K562 (cell line): ENCODE results near the gene PRDM15. TPM values are rescaled to one million over a fixed set of nuclear protein-coding genes. Genes with fewer than 3 reads are reported as not detected.

Source experiments
- ATAC-seq: fragments of 200-7000 bp; cut with Tn5 transposase; 3 replicates; pipeline ENCODE4 v1.9.1; 2020; ENCODE audit warnings: moderate library complexity
- BruUV-seq: library from RNA; stranded (reverse); fragments of 400-500 nt; replicated peaks from 2 replicates; lab custom pipeline; 2021; lab: Mats Ljungman, UMichigan
- CTCF ChIA-PET: fragments of 300-600 bp; formaldehyde crosslinking; extraction: SDS; loops from one replicate; lab custom pipeline; 2021; ENCODE audit warnings: low intra/inter-chr PET ratio; lab: Yijun Ruan, JAX
- POLR2A ChIA-PET: fragments of 300-600, 350-650 bp; sonication (Branson Sonifier 250); formaldehyde crosslinking; extraction: SDS; loops from one replicate; lab custom pipeline; 2021; ENCODE audit warnings: antibody characterized with exemption, inconsistent platforms; lab: Yijun Ruan, JAX
- DNase-seq, 4 experiments: peaks; one replicate each; pipeline versions ENCODE4 v3.0.0 to v3.0.0-alpha.2; 2011 to 2018; ENCODE audit warnings: low spot score in 3 of 4, mixed read lengths in 3 of 4; ENCODE audit errors: extremely low read depth in 1 of 4
- FAIRE-seq: peaks from 2 replicates; lab custom pipeline; 2011; peaks lifted over from hg19 to GRCh38; lab: Jason Lieb, UNC
- H2AFZ ChIP-seq: 2 replicates; pipeline ENCODE4 v1.6.0; 2011; ENCODE audit warnings: low read depth, low read length, control low read depth, inconsistent platforms
- H3K27ac ChIP-seq: fragments of 200-600 bp; 3 replicates; pipeline ENCODE4 v1.8.0; 2011; ENCODE audit warnings: low read depth, mild to moderate bottlenecking, control low read depth, inconsistent platforms, low read length, moderate library complexity, mixed read lengths; ENCODE audit errors: extremely low read depth
- H3K27me3 ChIP-seq, 2 experiments: fragments of 300-600 bp in 1 of 2; 2 replicates in 1 of 2; 3 replicates in 1 of 2; pipeline versions ENCODE4 v1.6.0 to v1.8.0; 2011; ENCODE audit warnings: inconsistent platforms in 2 of 2, low read length in 2 of 2, mild to moderate bottlenecking in 1 of 2, mixed read lengths in 1 of 2, moderate library complexity in 1 of 2; ENCODE audit not compliant: control insufficient read depth in 2 of 2, insufficient read depth in 2 of 2
- H3K36me3 ChIP-seq: fragments of 300-600 bp; 3 replicates; pipeline ENCODE4 v1.8.0; 2011; ENCODE audit warnings: mild to moderate bottlenecking, low read length, inconsistent platforms; ENCODE audit not compliant: control insufficient read depth, insufficient read depth
- H3K4me1 ChIP-seq, 2 experiments: fragments of 200-600 bp in 1 of 2; replicated peaks in 1 of 2; 2 replicates in 1 of 2; 3 replicates in 1 of 2; pipeline versions ENCODE4 v1.5.1 to v1.8.0; 2011; ENCODE audit warnings: inconsistent platforms in 2 of 2, low read length in 2 of 2, mild to moderate bottlenecking in 1 of 2, mixed read lengths in 1 of 2, moderate library complexity in 1 of 2; ENCODE audit not compliant: control insufficient read depth in 2 of 2, insufficient read depth in 2 of 2
- H3K4me2 ChIP-seq: 2 replicates; pipeline ENCODE4 v1.6.1; 2011; ENCODE audit warnings: low read length, control low read depth, inconsistent platforms, mixed read lengths; ENCODE audit not compliant: insufficient read depth
- H3K4me3 ChIP-seq: fragments of 200-600 bp; sonication (generic), shearing (Covaris generic); 2 replicates; pipeline ENCODE4 v1.5.1; 2016; ENCODE audit warnings: control low read depth, inconsistent platforms
- H3K79me2 ChIP-seq: fragments of 200-600 bp; 3 replicates; pipeline ENCODE4 v1.8.0; 2011; ENCODE audit warnings: low read length, inconsistent platforms; ENCODE audit not compliant: control insufficient read depth, insufficient read depth
- H3K9ac ChIP-seq, 2 experiments: 2 replicates each; pipeline versions ENCODE4 v1.6.0 to v1.6.1; 2011; ENCODE audit warnings: low read depth in 2 of 2, low read length in 2 of 2, control low read depth in 1 of 2, inconsistent platforms in 1 of 2, mild to moderate bottlenecking in 1 of 2, mixed read lengths in 1 of 2; ENCODE audit not compliant: insufficient read depth in 1 of 2
- H3K9me1 ChIP-seq: one replicate; pipeline ENCODE4 v1.6.0; 2011; ENCODE audit warnings: inconsistent platforms, mild to moderate bottlenecking, low read length, moderate library complexity; ENCODE audit not compliant: control insufficient read depth, insufficient read depth
- H3K9me3 ChIP-seq: replicated peaks from 2 replicates; pipeline ENCODE4 v1.5.1; 2011; ENCODE audit warnings: low read depth, low read length, inconsistent platforms; ENCODE audit not compliant: control insufficient read depth, insufficient read depth
- H4K20me1 ChIP-seq: replicated peaks from 2 replicates; pipeline ENCODE4 v1.6.1; 2011; ENCODE audit warnings: low read length, inconsistent platforms, mixed read lengths; ENCODE audit not compliant: control insufficient read depth, insufficient read depth
- CHD2 ChIP-seq: IDR thresholded peaks from 2 replicates; pipeline ENCODE4 v1.6.1; 2011; ENCODE audit warnings: low read depth, low read length
- HBP1 ChIP-seq: fragments of 450-650 bp; formaldehyde crosslinking; IDR thresholded peaks from 2 replicates; pipeline ENCODE4 v1.4.0; 2022; ENCODE audit warnings: missing genetic modification characterization
- MTA1 ChIP-seq: fragments of 450-650 bp; IDR thresholded peaks from 2 replicates; pipeline ENCODE4 v1.6.1; 2017; ENCODE audit warnings: borderline replicate concordance
- MTF1 ChIP-seq: fragments of 250-450 bp; sonication (Bioruptor Pico); IDR thresholded peaks from 2 replicates; pipeline ENCODE4 v1.9.0; 2021; ENCODE audit warnings: moderate library complexity, mild to moderate bottlenecking, inconsistent platforms, borderline replicate concordance
- RBM15 ChIP-seq: fragments of 200-400 bp; formaldehyde crosslinking; IDR thresholded peaks from 2 replicates; pipeline ENCODE4 v1.6.1; 2018; ENCODE audit warnings: mild to moderate bottlenecking, low read length, moderate library complexity; ENCODE audit not compliant: insufficient read depth
- TOE1 ChIP-seq, 2 experiments: fragments of 450-650 bp in 1 of 2; sonication (generic) in 1 of 2; formaldehyde crosslinking in 1 of 2; IDR thresholded peaks; 2 replicates each; pipeline versions ENCODE4 v1.7.1 to v1.8.0; 2016 to 2022; ENCODE audit warnings: borderline replicate concordance in 2 of 2, mild to moderate bottlenecking in 2 of 2, antibody characterized with exemption in 1 of 2, inconsistent platforms in 1 of 2, low read depth in 1 of 2, missing genetic modification reagents in 1 of 2, moderate library complexity in 1 of 2
- ZNF12 ChIP-seq: sonication (generic); formaldehyde crosslinking; IDR thresholded peaks from 2 replicates; pipeline ENCODE4 v1.4.0; 2020; ENCODE audit warnings: mild to moderate bottlenecking, missing genetic modification reagents
- ZNF232 ChIP-seq: sonication (generic); formaldehyde crosslinking; IDR thresholded peaks from 2 replicates; pipeline ENCODE4 v1.8.0; 2022; ENCODE audit warnings: mild to moderate bottlenecking, missing genetic modification reagents
- WGBS: fragments of 100-300 bp; shearing (Covaris generic); methylation state at CpG from one replicate; pipeline ENCODE4 v1.1.6; 2016; ENCODE audit warnings: low coverage, mixed read lengths; ENCODE audit not compliant: insufficient coverage; ENCODE audit errors: missing lambda C conversion rate; 5-methylcytosine and 5-hydroxymethylcytosine counted together
- in situ Hi-C: fragments of 300-500 bp; cut with MboI; formaldehyde crosslinking; loops from 4 replicates; pipeline ENCODE4 v1.15.0; 2018; ENCODE audit warnings: inconsistent platforms, mixed read lengths
- intact Hi-C: fragments of 100-400 bp; cut with micrococcal nuclease; formaldehyde crosslinking; loops from 2 replicates; pipeline ENCODE4 v1.14.2; 2022
- polyA plus RNA-seq, 8 experiments: library from polyadenylated mRNA; depleted of rRNA in 4 of 8; stranded (reverse) in 5 of 8; unstranded in 3 of 8; fragments of >200 nt; fragmentation: Nextera tagmentation in 2 of 8; fragmentation: Illumina TruSeq in 1 of 8; extraction: Ambion mirVana in 2 of 8; extraction: Trizol in 1 of 8; gene quantifications; 2 replicates each; pipeline versions ENCODE4 v1.2.1 to v1.2.3, GENCODE V29; 2011 to 2014; ENCODE audit warnings: inconsistent platforms in 1 of 8, missing spikeins in 1 of 8
- total RNA-seq, 7 experiments: library from RNA; depleted of rRNA in 6 of 7; stranded (reverse); fragments of >200 nt in 6 of 7; fragmentation: Illumina TruSeq in 2 of 7; extraction: Trizol in 2 of 7; gene quantifications; 2 replicates each; pipeline versions ENCODE4 v1.2.1 to v1.2.3, GENCODE V29; 2011 to 2021; ENCODE audit warnings: low replicate concordance in 1 of 7

Gene PRDM15
- total and polyA plus RNA-seq, 9 of the 15 experiments (the other 6 are each of a cell fraction or from before 2014, with no cell fraction given): 0.93 to 9.2 (median 6.2) TPM

DNA sequence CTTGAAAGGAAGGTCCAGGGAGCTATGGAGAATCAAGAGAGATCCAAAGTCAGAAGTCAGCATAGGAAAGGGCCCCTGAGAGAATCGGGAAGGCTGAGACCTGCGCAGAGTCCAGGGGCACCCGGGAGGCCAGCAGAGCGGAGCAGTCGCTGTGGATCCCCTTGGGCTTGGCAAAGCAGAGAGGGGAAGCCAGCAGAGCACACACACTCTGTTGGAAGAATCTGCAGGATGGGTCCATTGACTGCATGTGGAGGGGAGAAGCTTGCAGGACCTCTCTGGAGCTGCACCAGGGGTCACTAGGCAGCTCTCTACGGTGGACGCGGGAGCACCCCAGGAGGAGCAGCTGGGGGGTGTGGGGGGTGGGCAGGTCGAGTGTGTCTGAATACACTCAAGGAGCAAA, 118.7 kb downstream of the PRDM15 start:
- Histone ChIP-seq H3K9me3 (no peaks in the 10 kb centered on the region), H3K4me3 (no peak overlapping the region), H3K9ac (no peak overlapping the region; a peak in 1 of 4 replicates), H3K36me3 (no peaks in the 10 kb centered on the region), H4K20me1 (peaks cover 12% of the 10 kb centered on the region; the same call in 1 of the 2 replicates), H2AFZ (no peak overlapping the region), H3K27ac (no peak overlapping the region), H3K9me1 (peaks cover 3% of the 10 kb centered on the region), H3K4me1 (no peaks in the 10 kb centered on the region; a peak in 1 of 5 replicates), H3K4me2 (no peak overlapping the region)
- ATAC-seq: no peak
- in situ Hi-C loops: no loop called here
- 3% methylated on average over 9 of the region's 9 CpGs for WGBS
- BruUV-seq: no TSS peak
- CTCF ChIA-PET: no interaction called here
- no peak for DNase-seq
- TF ChIP-seq HBP1 (CRISPR knock-in tag): no peak
- TF ChIP-seq MTA1: no peak
- TF ChIP-seq ZNF12 (CRISPR knock-in tag): no peak
- no peak for TF ChIP-seq CHD2
- TF ChIP-seq ZNF232: no peak
- no peak for TF ChIP-seq TOE1 (IDR thresholded peaks at IDR 0.05; ENCODE audit: borderline replicate concordance)
- TF ChIP-seq TOE1 (CRISPR knock-in tag; IDR thresholded peaks at IDR 0.05; ENCODE audit: borderline replicate concordance, low read depth): no peak
- no peak for TF ChIP-seq MTF1 (CRISPR knock-in tag)
- no peak for TF ChIP-seq RBM15
- TF ChIP-seq, all 486 proteins: peak for 0
- FAIRE-seq: no peak
- POLR2A ChIA-PET: interaction anchor here (3.2 kb wide), 1 partner anchor 10 kb away, joined by 13 read pairs; no protein-coding TSS in a partner anchor
- H3K79me2 ChIP-seq: no peaks in the 10 kb centered on the region
- intact Hi-C loops: no loop called here
- peaks cover 56 to 86% of the 10 kb centered on the region in 2 experiments for H3K27me3 ChIP-seq
